ENCODE results near the gene PRKCQ. TPM values are rescaled to one million over a fixed set of nuclear protein-coding genes. Genes with fewer than 3 reads are reported as not detected.
"Not testable (repeated sequence)": the region's sequence is repeated elsewhere in the genome, so short reads cannot be mapped to it uniquely, and the experiment has no call there.

Gene PRKCQ
- total and polyA plus RNA-seq, 3 experiments from 2014 or later = 44.1 to 55.3 (median 46.7) TPM

DNA sequence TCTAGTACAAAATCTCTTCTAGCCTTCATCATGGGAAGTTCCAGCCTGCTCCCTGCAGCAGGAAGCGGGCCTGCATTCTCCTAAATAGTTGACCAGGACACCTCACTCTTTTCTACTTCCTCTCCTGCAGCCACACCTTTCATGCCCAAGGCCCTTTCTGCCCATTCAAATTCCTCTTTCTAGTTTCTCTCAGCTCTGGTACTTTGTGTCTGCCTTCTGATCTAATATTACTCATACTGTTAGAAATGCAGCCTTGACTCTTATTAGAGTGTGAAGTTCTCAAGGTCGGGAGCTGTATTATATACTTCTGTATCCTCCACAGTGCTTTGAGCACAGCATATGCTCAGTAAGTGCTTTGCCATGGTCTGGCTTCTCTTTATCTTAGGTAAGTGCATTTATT lies 103.1 kb downstream of the PRKCQ start:
- Histone ChIP-seq H3K27ac (ENCODE audit: low read depth, low read length) (no peak overlapping the region), H3K9me3 (ENCODE audit: low read length) (no peaks in the 10 kb centered on the region), H3K27me3 (ENCODE audit: insufficient read depth, low read length, poor library complexity, severe bottlenecking) (no peaks in the 10 kb centered on the region), H3K36me3 (ENCODE audit: insufficient read depth, low read length) (peaks cover 37% of the 10 kb centered on the region), H3K4me1 (ENCODE audit: insufficient read depth, low read length) (peaks cover 33% of the 10 kb centered on the region), H3K4me3 (ENCODE audit: low read length) (no peak overlapping the region)
- CTCF ChIA-PET = no interaction called here
- no peaks in the 10 kb centered on the region for H3K9me3 Mint-ChIP-seq
- DNase-seq = no peak
- peaks cover 18 to 81% (median 38%) of the 10 kb centered on the region in 3 donors for H3K36me3 Mint-ChIP-seq
- H3K27me3 Mint-ChIP-seq = peaks cover 0 to under 1% of the 10 kb centered on the region in 2 donors
- peak overlapping the region in 1 of 7 donors; percentile 21 for H3K4me3 Mint-ChIP-seq
- peaks cover 32 to 61% (median 59%) of the 10 kb centered on the region in 3 donors for H3K4me1 Mint-ChIP-seq
- peak overlapping the region in 7 of 8 donors; percentile 16 to 96 (median 46) for H3K27ac Mint-ChIP-seq
- POLR2A ChIA-PET = no interaction called here

DNA sequence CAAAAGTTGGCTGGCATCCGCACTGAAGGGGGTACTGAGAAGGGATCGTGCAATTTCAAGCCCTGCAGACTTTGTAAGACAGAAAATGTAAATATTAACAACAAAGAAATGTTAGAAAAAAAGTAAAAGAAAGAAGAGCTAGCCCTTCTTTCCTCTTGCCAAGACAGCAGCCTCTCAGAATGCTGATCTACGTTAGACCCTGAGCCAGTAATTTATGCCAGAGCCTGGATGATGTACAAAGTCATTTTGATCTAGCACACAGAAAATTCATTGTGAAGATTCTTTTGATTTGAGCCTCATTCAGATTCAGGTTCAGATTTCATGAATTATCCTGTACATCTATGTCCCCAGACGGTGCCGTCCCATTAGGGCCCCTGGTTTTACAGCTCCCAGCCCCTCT lies 105.2 kb downstream of the PRKCQ start:
- peaks cover 40 to 73% (median 61%) of the 10 kb centered on the region in 3 donors for H3K4me1 Mint-ChIP-seq
- H3K36me3 Mint-ChIP-seq = peaks cover 26 to 80% (median 38%) of the 10 kb centered on the region in 3 donors
- H3K27me3 ChIP-seq (ENCODE audit: insufficient read depth, low read length, poor library complexity, severe bottlenecking) = no peaks in the 10 kb centered on the region
- H3K27me3 Mint-ChIP-seq = no peaks in the 10 kb centered on the region
- H3K4me1 ChIP-seq (ENCODE audit: insufficient read depth, low read length) = peaks cover 32% of the 10 kb centered on the region
- H3K9me3 ChIP-seq (ENCODE audit: low read length) = no peaks in the 10 kb centered on the region
- H3K4me3 Mint-ChIP-seq = peak overlapping the region in 5 of 7 donors; percentile 24 to 51 (median 43)
- H3K9me3 Mint-ChIP-seq = no peaks in the 10 kb centered on the region
- DNase-seq = no peak
- ChIA-PET CTCF (interaction anchor here (1.0 kb wide), 1 partner anchor 103 kb away, joined by 3 read pairs; no protein-coding TSS in a partner anchor), POLR2A (interaction anchor here (0.9 kb wide), 1 partner anchor 12 kb away, joined by 3 read pairs; no protein-coding TSS in a partner anchor)
- no peak overlapping the region for H3K4me3 ChIP-seq (ENCODE audit: low read length)
- H3K36me3 ChIP-seq (ENCODE audit: insufficient read depth, low read length) = peaks cover 28% of the 10 kb centered on the region
- H3K27ac ChIP-seq (ENCODE audit: low read depth, low read length) = peak overlapping the region; percentile 76
- H3K27ac Mint-ChIP-seq = peak overlapping the region; percentile 67 to 99 (median 96)

DNA sequence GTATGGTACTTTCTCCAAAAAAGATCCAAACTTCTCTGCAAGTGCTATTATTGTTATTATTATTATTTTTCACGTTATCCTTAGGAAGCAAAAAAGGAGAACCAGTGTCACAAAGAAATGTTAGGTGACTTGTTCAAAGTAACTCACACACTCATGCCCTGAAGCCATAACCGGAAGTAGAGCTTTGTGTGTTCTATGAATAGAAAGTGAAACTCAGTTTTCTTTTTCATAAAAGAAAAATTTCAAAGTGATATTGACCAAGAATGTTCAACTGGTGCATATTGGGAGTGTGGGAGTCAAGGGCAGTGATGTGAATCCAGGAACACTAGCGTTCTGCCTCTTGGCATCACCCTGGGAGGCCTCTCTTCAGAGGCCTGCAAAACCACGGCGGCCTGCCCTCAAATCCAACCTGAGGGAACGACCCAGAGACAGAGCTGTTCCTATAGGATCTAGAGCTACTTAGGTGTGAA lies 106.1 kb downstream of the PRKCQ start:
- peak in 4 of 5 donors; percentile 26 to 65 (median 63) for DNase-seq
- peaks cover 42 to 75% (median 61%) of the 10 kb centered on the region in 3 donors for H3K4me1 Mint-ChIP-seq

DNA sequence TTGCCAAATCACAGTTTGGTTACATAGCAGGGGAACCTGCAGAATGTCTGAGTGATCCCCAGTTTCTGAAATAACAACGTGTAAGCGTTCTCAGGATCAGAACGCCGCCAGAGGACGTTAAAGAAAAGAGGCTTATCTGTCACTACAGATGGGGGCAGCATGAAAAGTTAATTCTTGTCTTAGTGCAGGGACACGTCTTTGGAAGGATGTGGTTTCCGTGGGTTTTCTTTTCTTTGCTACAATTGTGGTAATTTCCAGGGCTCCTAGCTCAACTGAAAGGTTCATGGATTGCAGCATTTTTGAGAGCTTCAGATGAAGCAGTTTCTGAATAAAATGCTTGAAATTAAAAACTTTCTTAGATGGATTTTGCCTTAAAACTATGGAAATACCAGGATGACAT lies 106.6 kb downstream of the PRKCQ start:
- H3K4me3 ChIP-seq (ENCODE audit: low read length) = no peak overlapping the region

More for the DNA sequence above, 106.1 kb downstream of the PRKCQ start:
- Mint-ChIP-seq H3K36me3 (peaks cover 34 to 84% (median 35%) of the 10 kb centered on the region in 3 donors), H3K27ac (peak overlapping the region; percentile 96 to 99 (median 98)), H3K9me3 (no peaks in the 10 kb centered on the region), H3K27me3 (peaks cover 0 to 1% of the 10 kb centered on the region in 2 donors), H3K4me3 (peak overlapping the region; percentile 69 to 91 (median 89))
- CTCF ChIA-PET = interaction anchor here (0.7 to 1.8 kb wide), 21 partner anchors 9 to 272 kb away, joined by 3 to 11 read pairs (median 4); partner anchors contain the start of gene PRKCQ
- Histone ChIP-seq H3K36me3 (ENCODE audit: insufficient read depth, low read length) (peaks cover 27% of the 10 kb centered on the region), H3K4me3 (ENCODE audit: low read length) (peak overlapping the region; percentile 67), H3K27ac (ENCODE audit: low read depth, low read length) (peak overlapping the region; percentile 76), H3K27me3 (ENCODE audit: insufficient read depth, low read length, poor library complexity, severe bottlenecking) (no peaks in the 10 kb centered on the region), H3K4me1 (ENCODE audit: insufficient read depth, low read length) (peaks cover 32% of the 10 kb centered on the region), H3K9me3 (ENCODE audit: low read length) (no peaks in the 10 kb centered on the region)
- POLR2A ChIA-PET = interaction anchor here (0.5 to 1.7 kb wide), 12 partner anchors 10 to 301 kb away, joined by 3 to 10 read pairs (median 4); partner anchors contain the start of gene PRKCQ

DNA sequence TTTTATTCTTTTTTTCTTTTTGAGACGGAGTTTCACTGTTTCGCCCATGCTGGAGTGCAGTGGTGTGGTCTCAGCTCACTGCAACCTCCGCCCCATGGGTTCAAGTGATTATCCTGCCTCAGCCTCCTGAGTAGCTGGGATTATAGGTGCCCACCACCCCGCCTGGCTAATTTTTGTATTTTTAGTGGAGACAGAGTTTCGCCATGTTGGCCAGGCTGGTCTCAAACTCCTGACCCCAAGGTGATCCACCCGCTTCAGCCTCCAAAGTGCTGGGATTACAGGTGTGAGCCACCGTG lies 107.4 kb downstream of the PRKCQ start:
- H3K36me3 Mint-ChIP-seq = peaks cover 25 to 83% (median 27%) of the 10 kb centered on the region in 3 donors
- DNase-seq; H3K9me3 Mint-ChIP-seq; H3K9me3 ChIP-seq (ENCODE audit: low read length); H3K4me3 ChIP-seq (ENCODE audit: low read length); H3K27me3 Mint-ChIP-seq; H3K27me3 ChIP-seq (ENCODE audit: insufficient read depth, low read length, poor library complexity, severe bottlenecking): not testable (repeated sequence)
- H3K4me3 Mint-ChIP-seq = peak overlapping the region in 4 of 7 donors; percentile 60 to 86 (median 78)
- Histone ChIP-seq H3K4me1 (ENCODE audit: insufficient read depth, low read length) (peaks cover 32% of the 10 kb centered on the region), H3K36me3 (ENCODE audit: insufficient read depth, low read length) (peaks cover 22% of the 10 kb centered on the region), H3K27ac (ENCODE audit: low read depth, low read length) (peak overlapping the region; percentile 76)
- ChIA-PET POLR2A (interaction anchor here (0.6 to 1.7 kb wide), 2 partner anchors 9 to 19 kb away, joined by 3 to 6 read pairs; no protein-coding TSS in a partner anchor), CTCF (interaction anchor here (1.3 to 1.8 kb wide), 4 partner anchors 10 to 70 kb away, joined by 5 to 11 read pairs (median 8); no protein-coding TSS in a partner anchor)
- H3K4me1 Mint-ChIP-seq = peaks cover 41 to 71% (median 62%) of the 10 kb centered on the region in 3 donors
- peak overlapping the region; percentile 85 to 99 (median 94) for H3K27ac Mint-ChIP-seq

More for the DNA sequence above, 106.6 kb downstream of the PRKCQ start:
- Mint-ChIP-seq H3K27ac (peak overlapping the region; percentile 85 to 99 (median 95)), H3K4me3 (peak overlapping the region in 6 of 7 donors; percentile 60 to 91 (median 86)), H3K4me1 (peaks cover 41 to 71% (median 61%) of the 10 kb centered on the region in 3 donors), H3K27me3 (peaks cover 0 to 1% of the 10 kb centered on the region in 2 donors), H3K9me3 (no peaks in the 10 kb centered on the region), H3K36me3 (peaks cover 29 to 82% (median 30%) of the 10 kb centered on the region in 3 donors)
- Histone ChIP-seq H3K27me3 (ENCODE audit: insufficient read depth, low read length, poor library complexity, severe bottlenecking) (no peaks in the 10 kb centered on the region), H3K27ac (ENCODE audit: low read depth, low read length) (peak overlapping the region; percentile 76), H3K36me3 (ENCODE audit: insufficient read depth, low read length) (peaks cover 22% of the 10 kb centered on the region), H3K4me1 (ENCODE audit: insufficient read depth, low read length) (peaks cover 32% of the 10 kb centered on the region), H3K9me3 (ENCODE audit: low read length) (no peaks in the 10 kb centered on the region)
- CTCF ChIA-PET = interaction anchor here (0.7 to 1.8 kb wide), 20 partner anchors 10 to 271 kb away, joined by 3 to 11 read pairs (median 4); partner anchors contain the start of gene PRKCQ
- DNase-seq = peak; percentile 22 to 85 (median 74)
- POLR2A ChIA-PET = interaction anchor here (0.6 to 1.7 kb wide), 12 partner anchors 8 to 300 kb away, joined by 3 to 7 read pairs (median 3); partner anchors contain the start of gene PRKCQ

DNA sequence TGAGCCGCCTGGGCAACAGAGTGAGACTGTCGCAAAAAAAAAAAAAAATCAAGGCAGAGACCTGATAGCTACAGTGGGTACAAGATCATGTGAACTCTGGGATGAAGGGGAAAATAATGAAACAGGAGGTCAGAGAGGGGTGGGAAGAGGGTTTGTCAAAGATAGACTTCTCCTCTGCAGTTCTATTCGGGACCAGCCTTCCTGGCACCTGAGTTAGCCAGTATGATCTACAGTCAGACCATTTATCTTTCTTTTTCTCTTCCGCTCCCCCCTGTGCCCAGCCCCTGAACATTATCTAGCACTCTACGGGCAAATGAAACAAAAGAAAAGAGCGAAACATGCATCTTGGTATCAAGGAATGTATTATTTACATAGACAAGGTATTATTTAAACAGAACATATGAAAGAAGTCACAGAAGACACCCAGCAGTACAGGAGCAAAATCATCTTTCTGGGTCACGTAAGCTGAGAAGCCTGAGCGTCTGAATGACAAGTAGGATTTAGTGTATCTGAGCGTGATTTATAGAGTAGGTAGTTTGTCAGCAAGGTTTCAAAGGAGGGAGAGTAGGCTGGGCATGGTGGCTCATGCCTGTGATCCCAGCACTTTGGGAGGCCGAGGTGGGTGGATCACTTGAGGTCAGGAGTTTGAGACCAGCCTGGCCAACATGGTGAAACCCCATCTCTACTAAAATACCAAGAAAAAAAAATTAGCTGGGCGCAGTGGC lies 109.0 kb downstream of the PRKCQ start:
- H3K36me3 Mint-ChIP-seq = peaks cover 23 to 83% (median 30%) of the 10 kb centered on the region in 3 donors
- Histone ChIP-seq H3K4me1 (ENCODE audit: insufficient read depth, low read length) (peaks cover 32% of the 10 kb centered on the region), H3K4me3 (ENCODE audit: low read length) (no peak overlapping the region), H3K27ac (ENCODE audit: low read depth, low read length) (no peak overlapping the region), H3K27me3 (ENCODE audit: insufficient read depth, low read length, poor library complexity, severe bottlenecking) (no peaks in the 10 kb centered on the region), H3K36me3 (ENCODE audit: insufficient read depth, low read length) (peaks cover 37% of the 10 kb centered on the region), H3K9me3 (ENCODE audit: low read length) (no peaks in the 10 kb centered on the region)
- no peak for DNase-seq
- peak overlapping the region in 1 of 7 donors; percentile 18 for H3K4me3 Mint-ChIP-seq
- POLR2A ChIA-PET = no interaction called here
- peaks cover 0 to 1% of the 10 kb centered on the region in 2 donors for H3K27me3 Mint-ChIP-seq
- H3K9me3 Mint-ChIP-seq = no peaks in the 10 kb centered on the region
- H3K4me1 Mint-ChIP-seq = peaks cover 41 to 70% (median 57%) of the 10 kb centered on the region in 3 donors
- H3K27ac Mint-ChIP-seq = peak overlapping the region; percentile 20 to 96 (median 58)
- CTCF ChIA-PET = interaction anchor here (0.8 to 1.2 kb wide), 2 partner anchors 111 to 177 kb away, joined by 3 read pairs; no protein-coding TSS in a partner anchor

DNA sequence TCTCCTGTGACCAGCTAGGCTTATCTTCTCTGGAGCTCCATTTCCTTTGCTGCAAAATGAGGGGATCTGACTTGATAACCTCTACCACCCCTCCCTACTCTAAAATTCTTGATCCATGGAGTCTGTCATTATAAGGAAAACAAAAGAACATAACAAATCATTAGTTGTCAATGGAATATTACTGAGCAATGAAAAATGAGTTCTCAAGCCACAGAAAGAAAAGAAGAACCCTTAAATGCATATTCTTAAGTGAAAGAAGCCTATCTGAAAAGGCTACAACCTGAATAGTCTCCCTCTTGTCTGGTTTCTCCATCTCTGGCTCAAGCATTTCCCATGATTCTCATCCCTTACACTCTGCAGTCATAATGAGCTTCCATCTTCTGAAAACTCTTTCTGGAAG lies 110.4 kb downstream of the PRKCQ start:
- H3K27ac Mint-ChIP-seq = peak overlapping the region in 3 of 8 donors; percentile 20 to 47 (median 23)
- CTCF ChIA-PET = interaction anchor here (1.9 kb wide), 1 partner anchor 24 kb away, joined by 6 read pairs; no protein-coding TSS in a partner anchor
- peak overlapping the region in 1 of 7 donors; percentile 9 for H3K4me3 Mint-ChIP-seq
- H3K9me3 ChIP-seq (ENCODE audit: low read length) = no peaks in the 10 kb centered on the region
- peaks cover 29% of the 10 kb centered on the region for H3K36me3 ChIP-seq (ENCODE audit: insufficient read depth, low read length)
- peaks cover 0 to 1% of the 10 kb centered on the region in 2 donors for H3K27me3 Mint-ChIP-seq
- H3K4me1 Mint-ChIP-seq = peaks cover 40 to 62% (median 49%) of the 10 kb centered on the region in 3 donors
- POLR2A ChIA-PET = no interaction called here
- H3K9me3 Mint-ChIP-seq = no peaks in the 10 kb centered on the region
- peaks cover 33 to 84% (median 34%) of the 10 kb centered on the region in 3 donors for H3K36me3 Mint-ChIP-seq
- H3K27ac ChIP-seq (ENCODE audit: low read depth, low read length) = no peak overlapping the region
- H3K27me3 ChIP-seq (ENCODE audit: insufficient read depth, low read length, poor library complexity, severe bottlenecking) = no peaks in the 10 kb centered on the region
- H3K4me1 ChIP-seq (ENCODE audit: insufficient read depth, low read length) = peaks cover 22% of the 10 kb centered on the region
- no peak for DNase-seq
- no peak overlapping the region for H3K4me3 ChIP-seq (ENCODE audit: low read length)
